ENCODE data around the gene BLM. TPM values are rescaled to one million over a fixed set of nuclear protein-coding genes. Genes with fewer than 3 reads are reported as not detected.
A peak's percentile ranks its signal among the peaks of the same experiment; 100 is the strongest.

Gene BLM
- total and polyA plus RNA-seq, 10 of the 15 experiments (the other 5 are each of a cell fraction or from before 2014, with no cell fraction given): 23.0 to 68.4 (median 43.9) TPM

DNA sequence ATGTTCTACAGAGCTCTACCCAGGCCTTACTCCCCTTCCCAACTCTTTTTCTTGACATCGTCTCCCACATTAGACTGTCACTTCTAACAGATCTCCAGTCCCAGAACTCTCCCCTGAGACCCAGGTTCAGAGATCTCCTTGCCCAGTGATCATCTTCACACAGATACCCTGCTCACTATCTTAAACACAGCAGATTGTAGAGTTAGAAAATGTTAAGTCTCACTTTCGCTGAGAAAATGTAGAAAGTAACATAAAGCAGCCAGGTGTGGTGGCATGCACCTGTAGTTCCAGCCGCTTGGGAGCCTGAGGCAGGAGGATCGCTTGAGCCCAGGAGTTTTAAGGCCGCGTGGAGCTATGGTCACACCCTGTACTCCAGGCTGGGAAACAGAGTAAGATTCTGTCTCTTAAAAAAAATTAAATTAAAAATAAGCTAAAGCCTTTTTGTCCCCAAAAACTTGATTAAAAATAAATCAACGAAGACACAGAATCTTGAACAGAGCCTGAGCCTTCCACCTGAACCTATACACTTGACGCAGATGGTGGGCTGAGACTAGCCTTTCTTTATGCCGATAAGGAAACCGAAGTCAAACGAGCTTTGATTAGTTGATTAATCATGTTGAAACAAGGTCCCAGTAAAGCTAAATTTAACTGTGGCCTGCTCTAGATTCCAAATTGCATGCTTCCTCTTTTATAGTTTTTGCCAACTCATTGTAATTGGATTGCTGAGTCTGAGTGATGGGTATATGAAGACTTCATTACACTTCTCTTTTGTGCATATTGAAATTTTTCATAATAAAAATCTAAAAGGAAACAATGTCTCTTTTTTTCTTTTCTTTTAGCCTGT, 31.3 kb upstream of the BLM start (continued):
- TF ChIP-seq, protein P1, sequence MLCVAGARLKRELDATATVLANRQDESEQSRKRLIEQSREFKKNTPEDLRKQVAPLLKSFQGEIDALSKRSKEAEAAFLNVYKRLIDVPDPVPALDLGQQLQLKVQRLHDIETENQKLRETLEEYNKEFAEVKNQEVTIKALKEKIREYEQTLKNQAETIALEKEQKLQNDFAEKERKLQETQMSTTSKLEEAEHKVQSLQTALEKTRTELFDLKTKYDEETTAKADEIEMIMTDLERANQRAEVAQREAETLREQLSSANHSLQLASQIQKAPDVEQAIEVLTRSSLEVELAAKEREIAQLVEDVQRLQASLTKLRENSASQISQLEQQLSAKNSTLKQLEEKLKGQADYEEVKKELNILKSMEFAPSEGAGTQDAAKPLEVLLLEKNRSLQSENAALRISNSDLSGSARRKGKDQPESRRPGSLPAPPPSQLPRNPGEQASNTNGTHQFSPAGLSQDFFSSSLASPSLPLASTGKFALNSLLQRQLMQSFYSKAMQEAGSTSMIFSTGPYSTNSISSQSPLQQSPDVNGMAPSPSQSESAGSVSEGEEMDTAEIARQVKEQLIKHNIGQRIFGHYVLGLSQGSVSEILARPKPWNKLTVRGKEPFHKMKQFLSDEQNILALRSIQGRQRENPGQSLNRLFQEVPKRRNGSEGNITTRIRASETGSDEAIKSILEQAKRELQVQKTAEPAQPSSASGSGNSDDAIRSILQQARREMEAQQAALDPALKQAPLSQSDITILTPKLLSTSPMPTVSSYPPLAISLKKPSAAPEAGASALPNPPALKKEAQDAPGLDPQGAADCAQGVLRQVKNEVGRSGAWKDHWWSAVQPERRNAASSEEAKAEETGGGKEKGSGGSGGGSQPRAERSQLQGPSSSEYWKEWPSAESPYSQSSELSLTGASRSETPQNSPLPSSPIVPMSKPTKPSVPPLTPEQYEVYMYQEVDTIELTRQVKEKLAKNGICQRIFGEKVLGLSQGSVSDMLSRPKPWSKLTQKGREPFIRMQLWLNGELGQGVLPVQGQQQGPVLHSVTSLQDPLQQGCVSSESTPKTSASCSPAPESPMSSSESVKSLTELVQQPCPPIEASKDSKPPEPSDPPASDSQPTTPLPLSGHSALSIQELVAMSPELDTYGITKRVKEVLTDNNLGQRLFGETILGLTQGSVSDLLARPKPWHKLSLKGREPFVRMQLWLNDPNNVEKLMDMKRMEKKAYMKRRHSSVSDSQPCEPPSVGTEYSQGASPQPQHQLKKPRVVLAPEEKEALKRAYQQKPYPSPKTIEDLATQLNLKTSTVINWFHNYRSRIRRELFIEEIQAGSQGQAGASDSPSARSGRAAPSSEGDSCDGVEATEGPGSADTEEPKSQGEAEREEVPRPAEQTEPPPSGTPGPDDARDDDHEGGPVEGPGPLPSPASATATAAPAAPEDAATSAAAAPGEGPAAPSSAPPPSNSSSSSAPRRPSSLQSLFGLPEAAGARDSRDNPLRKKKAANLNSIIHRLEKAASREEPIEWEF (IDR thresholded peaks at IDR 0.05; ENCODE audit: insufficient replicate concordance, low read depth, low read length): no peak
- TF ChIP-seq RAD21 (IDR thresholded peaks at IDR 0.05; ENCODE audit: insufficient read depth, low read depth, low read length) (0 out of 2 replicates have a peak, but pooled peaks have one; percentile 0), MEF2B (IDR thresholded peaks at IDR 0.05; ENCODE audit: partially characterized antibody, poor library complexity, severe bottlenecking) (no peak), IKZF1 (conservative IDR thresholded peaks at IDR 0.05) (peak; percentile 67), ATF7 (IDR thresholded peaks at IDR 0.05; ENCODE audit: low read depth) (no peak), FOXM1 (IDR thresholded peaks at IDR 0.05; ENCODE audit: low read depth, low read length) (no peak), YBX1 (IDR thresholded peaks at IDR 0.05) (no peak), JUNB (IDR thresholded peaks at IDR 0.05) (no peak), GABPA (IDR thresholded peaks at IDR 0.05; ENCODE audit: low read depth) (no peak), BCL11A (IDR thresholded peaks at IDR 0.05; ENCODE audit: low read depth, low read length) (peak; percentile 33; the same call in 1 of the 2 replicates), BACH1 (IDR thresholded peaks at IDR 0.05; ENCODE audit: borderline replicate concordance) (peak; percentile 18; the same call in 1 of the 2 replicates), CEBPB (IDR thresholded peaks at IDR 0.05; ENCODE audit: borderline replicate concordance in 1 of 2, low read depth in 2 of 2, low read length in 2 of 2) (peak in 1 of 2 experiments; percentile 25; a peak in 1 of 4 replicates), TCF12 (IDR thresholded peaks at IDR 0.05; ENCODE audit: low read depth, low read length) (peak; percentile 48; the same call in 1 of the 2 replicates), RB1 (IDR thresholded peaks at IDR 0.05; ENCODE audit: borderline replicate concordance) (no peak), SMARCA5 (IDR thresholded peaks at IDR 0.05) (no peak), YY1 (IDR thresholded peaks at IDR 0.05; ENCODE audit: low read depth, low read length) (no peak), NFIC (IDR thresholded peaks at IDR 0.05; ENCODE audit: low read depth, low read length) (no peak), RAD51 (IDR thresholded peaks at IDR 0.05) (no peak), SP1 (IDR thresholded peaks at IDR 0.05; ENCODE audit: low read depth, low read length) (no peak), IRF4 (IDR thresholded peaks at IDR 0.05; ENCODE audit: low read depth, low read length) (peak; percentile 40; the same call in 1 of the 2 replicates)
- TF ChIP-seq, protein P2, sequence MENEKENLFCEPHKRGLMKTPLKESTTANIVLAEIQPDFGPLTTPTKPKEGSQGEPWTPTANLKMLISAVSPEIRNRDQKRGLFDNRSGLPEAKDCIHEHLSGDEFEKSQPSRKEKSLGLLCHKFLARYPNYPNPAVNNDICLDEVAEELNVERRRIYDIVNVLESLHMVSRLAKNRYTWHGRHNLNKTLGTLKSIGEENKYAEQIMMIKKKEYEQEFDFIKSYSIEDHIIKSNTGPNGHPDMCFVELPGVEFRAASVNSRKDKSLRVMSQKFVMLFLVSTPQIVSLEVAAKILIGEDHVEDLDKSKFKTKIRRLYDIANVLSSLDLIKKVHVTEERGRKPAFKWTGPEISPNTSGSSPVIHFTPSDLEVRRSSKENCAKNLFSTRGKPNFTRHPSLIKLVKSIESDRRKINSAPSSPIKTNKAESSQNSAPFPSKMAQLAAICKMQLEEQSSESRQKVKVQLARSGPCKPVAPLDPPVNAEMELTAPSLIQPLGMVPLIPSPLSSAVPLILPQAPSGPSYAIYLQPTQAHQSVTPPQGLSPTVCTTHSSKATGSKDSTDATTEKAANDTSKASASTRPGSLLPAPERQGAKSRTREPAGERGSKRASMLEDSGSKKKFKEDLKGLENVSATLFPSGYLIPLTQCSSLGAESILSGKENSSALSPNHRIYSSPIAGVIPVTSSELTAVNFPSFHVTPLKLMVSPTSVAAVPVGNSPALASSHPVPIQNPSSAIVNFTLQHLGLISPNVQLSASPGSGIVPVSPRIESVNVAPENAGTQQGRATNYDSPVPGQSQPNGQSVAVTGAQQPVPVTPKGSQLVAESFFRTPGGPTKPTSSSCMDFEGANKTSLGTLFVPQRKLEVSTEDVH (IDR thresholded peaks at IDR 0.05; ENCODE audit: low read depth, partially characterized antibody): no peak

All from GM12878 (cell line).